ENCODE data around the gene ADORA1.

ADORA1 gene

DNA sequence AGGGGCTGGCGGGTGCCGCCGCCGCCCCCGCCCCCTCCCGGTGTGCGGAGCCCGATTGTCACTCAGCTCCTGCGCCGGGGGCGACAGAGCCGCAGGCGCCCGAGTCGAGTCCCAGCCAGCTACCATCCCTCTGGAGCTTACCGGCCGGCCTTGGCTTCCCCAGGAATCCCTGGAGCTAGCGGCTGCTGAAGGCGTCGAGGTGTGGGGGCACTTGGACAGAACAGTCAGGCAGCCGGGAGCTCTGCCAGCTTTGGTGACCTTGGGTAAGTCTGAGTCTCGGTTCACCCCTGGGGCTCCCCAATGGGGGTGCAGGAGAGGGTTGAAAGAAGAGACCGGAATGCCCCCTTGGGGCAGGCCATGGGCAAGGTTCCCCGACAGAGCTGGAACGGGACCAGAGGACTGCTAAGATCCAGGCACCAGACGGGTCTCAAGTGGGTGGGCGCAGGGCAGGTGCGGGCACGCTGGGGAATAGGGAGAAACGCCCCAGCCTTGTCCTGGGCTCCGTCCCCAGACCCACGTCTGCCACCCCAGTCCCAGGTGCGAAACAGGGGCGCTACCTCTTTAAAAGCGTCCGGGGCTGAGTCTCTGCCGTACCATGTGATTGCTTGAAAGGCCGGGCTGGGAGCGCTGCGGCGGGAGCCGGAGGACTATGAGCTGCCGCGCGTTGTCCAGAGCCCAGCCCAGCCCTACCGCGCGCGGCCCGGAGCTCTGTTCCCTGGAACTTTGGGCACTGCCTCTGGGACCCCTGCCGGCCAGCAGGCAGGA lies at the start of gene ADORA1:
Gene ADORA1, plus strand, starts transcription at position 61 of the 765 bp plus-strand sequence. CDS start 1,116 bp downstream, outside the sequence.
- no peak for DNase-seq (ENCODE audit: low read depth in 2 of 2)

DNA sequence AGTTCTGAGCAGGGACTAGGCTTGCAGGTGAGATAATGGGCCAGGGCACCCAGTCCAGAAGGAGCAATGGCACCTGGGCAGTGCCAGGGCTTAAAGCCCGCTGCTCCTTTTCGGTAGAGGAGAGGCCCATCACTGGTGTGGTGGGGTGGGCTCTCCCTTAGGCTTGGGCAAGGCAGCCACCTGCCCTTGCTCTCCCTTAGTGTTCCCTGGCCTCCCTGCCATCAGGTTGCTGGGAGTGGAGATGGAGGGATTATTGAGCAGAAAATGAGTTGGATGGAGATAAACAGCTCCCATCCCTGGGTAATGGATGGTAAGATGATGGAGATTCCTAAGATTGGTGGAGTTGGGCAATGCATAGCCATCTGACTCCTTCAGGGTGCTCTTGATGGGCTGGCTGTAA lies 49.6 kb upstream of the ADORA1 start:
- DNase-seq (ENCODE audit: low read depth in 2 of 2): no peak

DNA sequence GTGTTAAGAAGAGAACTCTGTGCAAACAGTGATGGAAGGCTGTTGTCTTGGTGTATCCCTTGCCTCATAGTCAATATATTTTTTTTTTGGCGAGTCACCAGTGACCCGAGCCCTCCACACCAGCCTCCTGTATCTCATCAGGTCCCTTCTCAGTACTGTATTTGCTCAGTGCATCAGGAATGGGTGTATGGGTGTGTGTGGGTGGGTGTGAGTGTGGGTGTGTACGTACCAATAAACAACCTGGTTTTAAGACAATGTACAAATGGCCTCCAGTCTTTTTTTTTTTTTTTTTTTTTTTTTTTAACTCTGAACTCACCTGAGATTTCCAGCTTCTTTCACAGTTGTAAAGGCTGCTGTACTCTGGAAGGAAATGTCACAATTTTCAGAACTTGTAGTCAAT lies 49.0 kb upstream of the ADORA1 start:
- DNase-seq (ENCODE audit: low read depth in 2 of 2): no peak

DNA sequence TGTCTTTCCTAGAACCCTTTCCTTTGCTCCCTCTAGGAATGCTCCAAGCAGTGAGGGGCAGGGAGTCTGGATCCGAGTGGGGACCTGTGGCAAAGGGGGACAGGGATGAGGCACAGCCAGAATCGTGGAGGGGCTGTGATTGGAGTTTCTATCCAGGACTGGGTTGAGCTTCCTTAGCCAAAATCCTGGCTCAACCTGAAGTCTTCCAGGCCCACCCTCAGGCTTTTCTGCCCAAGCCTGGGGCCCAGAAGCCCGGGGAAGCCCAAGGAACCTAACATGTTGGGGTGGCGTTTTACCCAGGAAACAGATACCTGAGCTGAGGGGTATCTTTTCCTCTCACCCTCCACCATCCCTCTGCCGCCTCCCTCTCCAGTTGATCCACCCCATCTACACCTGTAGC lies 47.1 kb upstream of the ADORA1 start:
- no peak for DNase-seq (ENCODE audit: low read depth in 2 of 2)

DNA sequence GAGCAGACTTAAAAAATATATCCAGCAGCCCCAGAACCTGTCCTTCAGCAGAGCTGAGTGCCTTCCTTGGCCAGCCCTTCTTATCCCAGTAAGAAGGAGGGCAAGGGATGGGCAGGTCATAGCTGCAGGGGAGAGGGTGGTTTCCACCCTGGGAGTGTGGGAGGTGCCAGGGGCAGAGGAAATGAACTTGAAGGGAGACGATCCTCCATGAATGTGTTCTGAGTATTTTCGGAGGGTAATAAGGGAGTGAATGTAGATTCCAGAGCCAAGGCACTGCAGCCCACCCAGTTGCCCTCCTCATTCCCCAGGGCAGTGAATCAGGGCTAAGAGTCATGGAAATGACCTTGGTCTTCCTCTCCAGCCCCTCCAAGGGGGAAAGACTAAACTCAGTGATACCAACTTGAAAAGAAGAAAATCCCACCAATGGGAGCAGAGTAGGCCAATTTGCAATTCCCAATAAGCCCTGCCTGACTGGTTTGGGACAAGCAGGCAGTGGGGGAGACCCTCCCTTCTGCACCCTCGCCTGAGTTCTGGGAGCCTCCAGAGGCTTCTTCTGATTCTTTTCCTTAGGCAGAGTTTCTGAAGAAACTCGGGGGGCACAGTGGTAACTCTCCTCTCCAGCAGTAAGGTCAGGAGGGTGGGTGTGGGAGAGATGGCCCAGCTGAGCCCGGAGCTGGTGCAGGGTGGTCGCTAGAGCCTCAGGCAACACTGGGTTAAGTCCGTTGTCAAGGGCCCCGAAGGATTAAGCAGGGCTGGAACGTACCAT lies 45.9 kb upstream of the ADORA1 start:
- DNase-seq (ENCODE audit: low read depth in 2 of 2): no peak

DNA sequence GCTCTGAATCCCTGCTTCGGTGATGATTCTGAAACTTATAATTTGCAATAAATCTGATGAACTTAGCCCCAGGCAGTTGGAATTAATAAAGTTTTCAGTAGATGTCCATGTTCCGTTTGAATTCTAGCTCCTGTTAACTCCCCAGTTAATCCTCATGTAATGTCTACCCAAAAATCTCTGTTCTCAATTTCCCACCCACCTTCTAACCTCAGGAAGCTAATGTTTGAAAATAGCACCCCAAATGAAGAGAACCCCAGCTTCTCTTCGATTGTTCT lies 45.4 kb upstream of the ADORA1 start:
- DNase-seq (ENCODE audit: low read depth in 2 of 2): no peak

DNA sequence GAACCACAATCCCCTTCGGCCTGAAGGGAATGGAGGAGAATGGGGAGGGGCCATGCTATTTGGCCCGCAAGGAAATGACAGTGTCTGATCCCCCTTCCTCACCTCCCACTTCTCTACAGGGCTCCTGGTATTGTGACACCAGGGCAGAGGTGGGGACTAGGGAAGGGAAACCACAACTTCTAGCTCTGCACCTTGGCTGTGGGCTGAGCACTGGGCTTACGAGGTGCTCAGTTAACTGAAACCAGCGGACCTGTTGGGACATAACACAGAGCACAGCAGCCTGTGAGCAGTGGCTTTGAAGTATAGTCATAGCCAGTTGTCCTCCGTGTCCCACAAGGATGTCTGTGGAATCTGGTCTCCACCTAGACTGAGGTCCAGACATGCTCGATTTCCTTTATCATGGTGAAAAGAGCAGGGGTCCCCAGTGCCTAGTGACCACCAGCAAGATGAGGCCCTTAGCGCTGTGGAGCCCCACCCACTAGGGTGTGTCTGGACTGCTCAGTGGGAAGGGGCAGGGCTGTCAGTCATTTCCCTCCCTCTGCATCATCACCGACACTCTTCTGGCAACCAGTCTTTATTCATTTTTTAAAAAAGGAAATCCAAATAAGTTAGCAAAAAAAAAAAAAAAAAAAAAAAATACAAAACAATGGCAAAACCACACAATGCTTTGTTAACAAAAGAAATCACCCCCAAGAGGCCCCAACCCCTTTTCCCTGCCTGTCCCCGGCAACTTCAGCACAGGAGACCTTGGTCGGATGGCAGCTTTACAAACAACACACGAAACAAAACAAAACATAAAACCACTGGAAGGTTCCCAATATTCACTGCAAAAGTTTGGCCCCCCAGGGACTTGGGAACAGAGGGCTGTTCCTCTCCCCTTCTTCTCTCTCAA lies 44.7 kb upstream of the ADORA1 start:
- no peak for DNase-seq (ENCODE audit: low read depth in 2 of 2)

DNA sequence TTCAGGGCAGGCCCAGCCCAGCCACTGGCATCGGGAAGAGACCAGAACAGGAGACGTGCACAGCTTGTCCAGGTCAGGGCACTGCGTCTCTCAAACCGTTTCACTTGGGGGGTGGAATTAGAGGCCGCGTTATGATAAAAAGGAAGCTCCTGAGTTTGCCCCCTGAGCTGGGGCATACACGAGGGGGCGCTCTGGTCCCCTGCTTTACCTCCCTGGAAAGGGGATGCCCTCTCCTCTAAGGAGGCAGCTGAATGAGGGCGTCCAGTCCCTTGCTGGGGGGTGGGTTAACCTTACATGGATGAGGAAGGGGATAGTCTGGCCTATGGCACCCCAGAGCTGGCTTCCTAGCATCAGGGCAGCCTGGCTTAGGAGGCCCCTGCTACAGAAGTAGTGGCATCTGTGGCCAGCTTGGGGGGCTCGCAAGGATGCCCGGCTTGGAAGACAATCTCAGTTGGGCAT lies 44.0 kb upstream of the ADORA1 start:
- no peak for DNase-seq (ENCODE audit: low read depth in 2 of 2)

DNA sequence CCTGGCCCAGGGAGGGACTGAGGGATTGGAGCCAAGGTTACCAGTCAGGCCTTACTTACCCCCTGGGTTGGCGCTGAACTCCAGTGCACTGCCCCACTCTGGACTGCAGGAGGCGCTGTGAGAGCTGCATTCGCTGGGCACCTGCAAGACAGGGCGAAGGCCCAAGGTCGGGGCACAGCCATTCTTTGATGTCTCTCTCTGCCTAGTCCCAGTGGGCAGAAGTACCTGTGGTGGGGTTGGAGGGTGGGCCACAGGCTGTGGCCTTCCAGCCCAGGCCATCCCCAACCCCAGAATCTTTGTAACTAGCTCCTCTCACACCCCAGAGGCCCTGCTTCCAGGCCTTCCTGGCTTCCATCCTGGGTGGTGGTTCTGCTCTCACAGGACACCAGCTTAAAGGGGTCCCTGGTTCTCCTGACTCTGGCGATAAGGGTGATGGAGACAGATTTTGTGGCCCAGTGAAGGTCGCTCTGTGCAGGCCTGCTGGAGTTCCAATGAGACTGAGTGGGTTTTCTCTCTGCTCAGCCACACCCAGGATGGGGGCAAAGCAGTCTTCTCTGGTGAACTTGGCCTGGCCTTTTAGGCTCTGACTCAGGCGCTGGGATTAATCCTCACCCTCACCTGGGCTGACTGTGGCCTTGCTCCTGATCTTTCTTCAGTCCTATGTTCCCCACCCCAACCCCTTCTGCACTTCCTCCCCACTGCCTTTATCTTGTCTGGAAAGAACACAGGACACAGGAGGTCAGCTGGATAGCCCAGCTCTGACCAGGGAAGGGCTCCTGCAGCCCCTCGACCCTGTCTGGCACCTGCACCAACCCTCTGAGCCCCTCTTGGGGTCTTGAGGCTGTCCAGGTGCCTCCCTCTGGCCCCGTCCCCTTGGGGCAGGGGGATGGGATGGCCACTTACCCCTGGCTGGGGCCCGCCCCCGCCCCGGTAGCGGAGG lies 42.7 kb upstream of the ADORA1 start:
- no peak for DNase-seq (ENCODE audit: low read depth in 2 of 2)

DNA sequence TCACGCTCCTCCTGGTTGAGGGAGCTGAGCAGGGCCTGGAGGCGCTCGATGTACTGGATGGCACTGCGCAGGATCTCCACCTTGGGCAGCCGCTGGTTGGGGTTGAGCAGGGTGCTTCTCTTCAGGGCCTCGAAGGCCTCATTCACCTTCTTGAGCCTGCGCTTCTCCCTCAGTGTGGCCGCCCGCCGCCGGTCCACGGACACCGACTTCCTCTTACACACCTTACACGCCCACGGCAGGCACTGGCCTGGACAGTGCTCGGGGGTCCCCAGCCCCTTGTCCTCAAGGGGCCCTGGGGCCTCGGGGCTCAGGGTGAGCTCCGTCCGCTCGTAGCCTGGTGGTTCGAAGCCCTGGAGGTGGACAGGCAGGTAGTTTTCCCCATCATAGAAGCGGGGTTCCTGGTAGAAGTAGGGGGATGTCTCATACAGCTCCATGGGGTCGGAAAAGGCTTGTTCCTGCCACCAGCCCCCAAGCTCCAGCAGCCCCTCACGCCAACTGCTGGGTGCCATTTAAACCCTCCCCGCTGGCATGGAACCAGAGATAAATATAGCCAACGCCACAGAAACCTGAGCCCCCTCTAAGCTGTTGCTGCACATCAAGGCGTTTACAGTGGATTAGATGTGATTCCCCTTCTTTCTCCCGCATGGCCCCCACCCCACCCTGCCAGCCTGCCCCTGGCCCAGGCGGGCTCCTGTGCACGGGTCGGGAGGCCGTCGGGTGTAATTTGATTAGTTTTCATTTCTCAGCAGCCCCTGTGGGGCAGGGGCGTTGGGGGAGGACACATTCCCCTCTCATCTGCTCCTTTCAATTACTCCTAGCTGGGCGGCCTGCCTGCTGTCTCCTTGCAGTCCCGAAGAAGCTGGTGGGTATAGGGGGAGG lies 41.8 kb upstream of the ADORA1 start, which contains the start of gene MYOG:
Gene MYOG, minus strand, starts transcription at position 485 of the 879 bp plus-strand sequence. Its CDS starts 51 bp downstream, at position 434.
- DNase-seq (ENCODE audit: low read depth in 2 of 2): no peak

DNA sequence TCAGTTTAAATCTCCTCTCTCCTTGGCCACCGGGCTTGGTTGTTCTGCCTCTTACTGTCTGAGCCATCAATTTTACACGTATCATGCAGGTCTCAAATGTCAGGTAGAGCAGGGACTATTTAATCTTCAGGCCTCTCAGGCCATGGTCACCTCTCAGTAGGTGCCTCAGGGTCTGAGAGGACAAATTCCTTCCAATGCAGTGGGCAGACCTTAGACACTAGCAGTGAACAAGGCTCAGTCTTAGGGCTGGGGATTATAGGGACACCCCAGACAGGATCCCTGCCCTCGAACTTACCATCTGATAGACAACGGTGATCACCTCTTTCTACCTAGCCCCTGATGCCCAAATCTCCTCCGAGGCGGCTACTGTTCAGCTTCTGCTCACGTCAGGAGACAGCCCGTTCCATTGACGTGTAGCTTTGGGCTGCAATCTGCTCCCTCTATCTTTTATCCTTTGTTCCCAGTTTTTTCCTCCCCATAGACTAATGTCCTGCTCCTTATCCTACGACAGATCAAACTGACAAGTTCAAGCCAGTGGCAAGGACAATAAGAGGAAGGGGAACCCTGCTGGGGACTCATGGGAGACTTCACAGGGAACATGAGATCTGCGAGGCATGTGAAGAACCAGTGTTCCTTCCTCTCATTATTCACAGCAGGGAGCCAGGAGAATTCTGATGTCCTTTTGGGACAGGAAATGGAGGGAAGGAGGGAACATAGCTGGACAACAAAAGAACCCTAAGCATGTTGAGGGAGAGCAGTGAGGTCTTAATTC lies 40.3 kb upstream of the ADORA1 start:
- no peak for DNase-seq (ENCODE audit: low read depth in 2 of 2)

DNA sequence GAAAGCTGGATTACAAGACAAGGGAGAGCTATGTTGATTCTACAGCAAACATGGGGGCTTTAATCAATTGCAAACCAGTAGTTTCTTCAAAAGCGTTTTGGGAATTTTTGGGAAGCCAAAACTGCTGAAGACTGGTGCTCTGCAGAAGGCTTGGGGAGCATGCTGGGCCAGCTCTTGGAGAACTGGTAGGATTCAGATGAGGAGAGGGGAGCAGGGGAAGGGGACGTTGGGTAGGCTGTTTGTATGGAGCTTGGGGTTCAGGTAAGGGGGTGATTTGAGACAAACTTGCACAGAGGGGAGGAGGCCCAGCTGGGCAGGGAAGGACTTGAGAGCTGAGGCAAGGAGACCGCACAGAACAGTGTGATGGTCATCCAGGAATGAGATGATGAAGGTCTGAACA lies 39.1 kb upstream of the ADORA1 start:
- DNase-seq (ENCODE audit: low read depth in 2 of 2): no peak

DNA sequence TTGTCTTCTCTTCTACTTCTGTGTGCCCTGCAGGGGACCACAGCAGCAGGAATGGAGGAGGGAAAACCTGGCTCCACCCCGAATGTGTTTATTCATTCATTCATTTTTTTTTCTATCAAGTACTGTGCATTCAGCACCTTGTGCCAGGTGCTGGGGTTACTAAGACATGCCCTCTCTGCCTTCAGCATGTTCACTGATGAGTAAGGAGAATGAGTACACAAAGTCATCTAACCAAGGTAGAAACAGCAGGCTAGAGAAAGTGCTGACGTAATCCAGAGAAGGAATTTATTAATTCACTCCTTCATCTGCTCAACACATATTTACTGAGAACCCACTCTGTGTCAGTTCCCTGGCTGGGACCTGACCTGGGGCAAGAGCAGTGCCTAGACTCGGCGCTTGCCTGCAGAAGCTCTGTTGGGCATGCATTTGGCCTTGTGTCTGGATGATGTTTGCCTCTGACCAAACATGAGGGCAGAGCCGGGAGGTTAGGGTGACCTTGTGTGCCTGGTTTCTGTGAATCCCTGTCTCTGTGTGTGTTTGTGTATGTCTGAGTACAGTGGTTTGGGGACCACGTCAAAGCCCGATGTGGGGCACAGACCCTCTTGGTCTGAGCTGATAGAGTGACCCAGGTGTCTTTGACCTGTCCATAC lies 38.4 kb upstream of the ADORA1 start:
- DNase-seq (ENCODE audit: low read depth in 2 of 2): no peak

DNA sequence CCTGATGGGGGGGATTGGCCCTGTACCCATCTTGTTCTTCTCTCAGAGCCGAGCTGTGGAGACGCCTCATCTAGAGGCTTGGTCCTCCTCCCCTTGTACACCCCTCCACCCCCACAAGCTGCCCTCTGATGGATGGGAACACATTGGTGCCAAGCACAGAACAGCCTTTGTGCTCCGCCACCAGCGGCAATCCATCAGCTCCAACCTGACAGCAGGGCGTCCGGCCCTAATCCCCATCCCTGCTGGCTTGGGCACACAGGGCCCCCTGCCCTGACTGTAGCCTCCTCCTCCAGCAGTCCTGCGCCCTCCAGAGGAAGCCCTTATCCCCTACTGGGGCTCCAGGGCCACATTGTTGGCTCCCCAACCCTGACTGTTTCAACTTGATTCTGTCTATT lies 37.9 kb upstream of the ADORA1 start:
- no peak for DNase-seq (ENCODE audit: low read depth in 2 of 2)

DNA sequence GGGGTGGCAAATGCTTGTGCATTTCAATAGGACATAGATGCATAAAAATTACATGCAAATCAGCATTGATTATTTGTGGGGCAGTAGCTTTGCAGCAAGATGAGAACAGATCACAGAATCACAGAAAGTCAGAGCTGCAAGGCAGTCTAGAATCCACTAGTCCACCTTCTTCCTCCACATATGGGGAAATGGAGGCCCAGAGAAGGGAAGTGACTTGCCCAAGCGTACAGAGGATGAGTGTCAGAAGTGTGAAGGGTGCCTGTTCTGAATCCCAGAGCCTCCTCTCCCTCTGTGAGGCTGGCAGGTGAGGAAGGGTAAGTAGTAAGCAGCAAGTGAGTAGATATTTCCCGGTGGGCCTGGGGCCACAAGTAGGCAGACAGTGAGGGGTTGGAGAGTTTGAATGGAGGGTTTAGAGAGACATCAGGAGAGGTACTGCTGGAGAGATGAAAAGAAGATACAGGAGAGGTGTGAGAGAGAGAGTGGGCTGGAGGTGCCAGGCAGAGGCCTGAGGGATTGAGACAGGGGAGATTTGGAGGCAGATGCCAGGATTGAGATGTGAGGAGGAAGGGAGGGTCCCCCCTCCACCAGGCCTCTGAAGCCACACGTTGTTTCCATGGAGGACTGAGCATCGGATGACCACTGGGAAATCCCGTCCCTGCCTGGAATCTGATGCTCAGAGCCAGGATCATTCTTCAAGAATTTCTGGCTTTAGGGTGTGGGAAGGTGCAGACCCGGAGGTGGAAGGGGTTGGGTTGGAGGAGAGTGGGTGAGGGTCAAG lies 36.9 kb upstream of the ADORA1 start:
- DNase-seq (ENCODE audit: low read depth in 2 of 2): no peak

DNA sequence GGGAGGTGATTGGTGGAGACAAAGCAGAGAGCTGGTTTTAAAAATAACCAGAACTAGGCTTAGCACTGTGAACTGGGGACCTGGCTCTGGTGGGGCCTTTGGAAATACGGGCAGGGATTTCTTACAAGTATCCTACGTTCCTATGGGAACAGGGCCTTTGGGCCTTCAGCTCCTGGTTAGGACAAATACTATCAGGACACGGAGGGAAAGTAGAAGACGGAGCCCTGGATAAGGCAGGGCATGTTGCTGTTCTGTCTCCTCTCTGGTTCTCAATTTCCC lies 36.4 kb upstream of the ADORA1 start:
- DNase-seq (ENCODE audit: low read depth in 2 of 2): no peak

DNA sequence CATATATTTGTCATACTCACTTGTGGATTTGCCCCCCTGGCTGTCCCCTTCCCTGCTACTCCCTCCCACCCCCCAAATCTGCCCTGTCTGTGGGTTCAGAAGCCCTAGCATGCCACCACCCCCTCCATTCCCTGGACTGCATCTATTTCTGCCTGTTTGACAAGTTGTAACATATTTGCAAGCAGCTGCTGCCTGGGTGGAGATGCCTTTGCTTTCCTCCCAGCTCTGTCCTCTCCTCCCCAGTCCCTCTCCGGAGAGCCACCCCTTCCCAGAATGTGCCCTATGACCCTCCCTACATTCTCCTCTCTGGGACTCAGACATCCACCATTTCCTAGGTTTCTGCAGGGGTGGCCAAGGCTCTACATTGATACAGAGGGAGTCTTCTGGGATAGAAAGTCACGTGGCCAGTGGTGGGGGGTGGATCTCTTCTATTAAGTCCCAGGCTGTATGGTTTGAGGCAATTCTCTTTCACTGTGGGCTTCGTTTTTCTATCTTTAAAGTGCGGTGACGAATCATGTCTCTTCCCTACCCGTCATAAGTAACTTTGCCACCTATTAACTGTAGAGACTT lies 35.7 kb upstream of the ADORA1 start:
- no peak for DNase-seq (ENCODE audit: low read depth in 2 of 2)
